ENCODE data around the gene PLCH1. TPM values are rescaled to one million over a fixed set of nuclear protein-coding genes. Genes with fewer than 3 reads are reported as not detected.

Gene PLCH1
- polyA plus RNA-seq, 2 donors: 0.07 to 0.10 TPM

- H3K36me3 ChIP-seq (ENCODE audit: control insufficient read depth in 2 of 2, insufficient read depth in 2 of 2, low read length in 1 of 2): no peaks in the 10 kb centered on the region
- H3K4me1 ChIP-seq (ENCODE audit: control insufficient read depth in 2 of 2, insufficient read depth in 2 of 2, low read length in 1 of 2): no peaks in the 10 kb centered on the region
- no peaks in the 10 kb centered on the region for H3K27me3 ChIP-seq (ENCODE audit: control insufficient read depth in 1 of 2, insufficient read depth in 2 of 2, low read length in 2 of 2)
- WGBS, 2 donors: 55 to 73% methylated on average over 5 of the region's 5 CpGs
- H3K4me3 ChIP-seq (ENCODE audit: low read depth in 1 of 2, low read length in 2 of 2): no peak overlapping the region
- H3K9me3 ChIP-seq (ENCODE audit: control insufficient read depth in 2 of 2, insufficient read depth in 1 of 2, low read depth in 1 of 2, low read length in 1 of 2): no peaks in the 10 kb centered on the region
- peak overlapping the region; percentile 54 to 71 for H3K27ac ChIP-seq (ENCODE audit: low read depth in 2 of 2, low read length in 1 of 2)
These were observed 232.0 kb downstream of the PLCH1 start for GRCh38 chr3:155512867-155513261.

GRCh38 chr3:155512175-155512866 is 232.6 kb downstream of the PLCH1 start:
- Histone ChIP-seq H3K36me3 (ENCODE audit: control insufficient read depth in 2 of 2, insufficient read depth in 2 of 2, low read length in 1 of 2) (no peaks in the 10 kb centered on the region), H3K4me1 (ENCODE audit: control insufficient read depth in 2 of 2, insufficient read depth in 2 of 2, low read length in 1 of 2) (no peaks in the 10 kb centered on the region), H3K27me3 (ENCODE audit: control insufficient read depth in 1 of 2, insufficient read depth in 2 of 2, low read length in 2 of 2) (no peaks in the 10 kb centered on the region), H3K27ac (ENCODE audit: low read depth in 2 of 2, low read length in 1 of 2) (peak overlapping the region; percentile 54 to 71), H3K4me3 (ENCODE audit: low read depth in 1 of 2, low read length in 2 of 2) (no peak overlapping the region), H3K9me3 (ENCODE audit: control insufficient read depth in 2 of 2, insufficient read depth in 1 of 2, low read depth in 1 of 2, low read length in 1 of 2) (no peaks in the 10 kb centered on the region)
- 61 to 71% methylated on average over 8 of the region's 8 CpGs for WGBS, 2 donors

- no peak overlapping the region for H3K4me3 ChIP-seq (ENCODE audit: low read depth in 1 of 2, low read length in 2 of 2)
- no peaks in the 10 kb centered on the region for H3K27me3 ChIP-seq (ENCODE audit: control insufficient read depth in 1 of 2, insufficient read depth in 2 of 2, low read length in 2 of 2)
- H3K4me1 ChIP-seq (ENCODE audit: control insufficient read depth in 2 of 2, insufficient read depth in 2 of 2, low read length in 1 of 2): no peaks in the 10 kb centered on the region
- 61 to 68% methylated on average over 1 of the region's 1 CpG for WGBS, 2 donors
- H3K9me3 ChIP-seq (ENCODE audit: control insufficient read depth in 2 of 2, insufficient read depth in 1 of 2, low read depth in 1 of 2, low read length in 1 of 2): no peaks in the 10 kb centered on the region
- no peak overlapping the region for H3K27ac ChIP-seq (ENCODE audit: low read depth in 2 of 2, low read length in 1 of 2)
- H3K36me3 ChIP-seq (ENCODE audit: control insufficient read depth in 2 of 2, insufficient read depth in 2 of 2, low read length in 1 of 2): no peaks in the 10 kb centered on the region
These were observed 240.2 kb downstream of the PLCH1 start for GRCh38 chr3:155504682-155505081.

GRCh38 chr3:155502630-155503029 is 242.2 kb downstream of the PLCH1 start:
- Histone ChIP-seq H3K4me3 (ENCODE audit: low read depth in 1 of 2, low read length in 2 of 2) (no peak overlapping the region), H3K9me3 (ENCODE audit: control insufficient read depth in 2 of 2, insufficient read depth in 1 of 2, low read depth in 1 of 2, low read length in 1 of 2) (no peaks in the 10 kb centered on the region)
- 87 to 89% methylated on average over 5 of the region's 5 CpGs for WGBS, 2 donors

DNA sequence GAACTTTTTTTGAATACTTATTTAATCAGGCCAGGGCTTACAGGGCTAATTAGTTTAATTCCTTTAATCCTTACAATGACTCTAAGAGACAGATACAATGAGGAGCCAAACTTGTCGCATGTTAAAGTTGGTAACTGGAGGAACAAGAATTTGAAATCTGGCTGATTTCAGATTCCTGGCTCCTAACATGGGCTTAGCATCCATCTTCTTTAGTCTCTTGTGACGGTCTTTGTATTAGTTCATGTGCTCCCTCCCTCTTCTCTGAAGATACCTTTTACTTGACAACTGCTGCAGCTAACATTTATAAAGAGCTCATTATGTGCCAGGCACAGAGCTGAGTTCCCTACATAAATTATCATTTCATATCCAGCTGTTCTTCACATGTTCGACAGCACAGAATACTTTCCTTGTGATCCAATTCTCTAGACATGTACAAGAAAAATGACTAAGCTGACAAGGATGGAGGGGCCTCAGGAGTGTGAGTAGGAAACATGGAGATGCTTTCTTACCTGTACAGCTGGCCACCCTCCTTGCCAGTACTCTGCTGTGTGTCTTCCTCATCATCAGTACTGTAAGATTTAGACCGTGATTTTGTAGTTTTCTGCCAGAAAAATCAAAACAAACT is 244.6 kb downstream of the PLCH1 start:
- Histone ChIP-seq H3K4me1 (ENCODE audit: control insufficient read depth in 2 of 2, insufficient read depth in 2 of 2, low read length in 1 of 2) (no peaks in the 10 kb centered on the region), H3K36me3 (ENCODE audit: control insufficient read depth in 2 of 2, insufficient read depth in 2 of 2, low read length in 1 of 2) (no peaks in the 10 kb centered on the region), H3K27ac (ENCODE audit: low read depth in 2 of 2, low read length in 1 of 2) (no peak overlapping the region), H3K9me3 (ENCODE audit: control insufficient read depth in 2 of 2, insufficient read depth in 1 of 2, low read depth in 1 of 2, low read length in 1 of 2) (no peaks in the 10 kb centered on the region), H3K27me3 (ENCODE audit: control insufficient read depth in 1 of 2, insufficient read depth in 2 of 2, low read length in 2 of 2) (no peaks in the 10 kb centered on the region), H3K4me3 (ENCODE audit: low read depth in 1 of 2, low read length in 2 of 2) (no peak overlapping the region)
- WGBS, 2 donors: 52 to 64% methylated on average over 4 of the region's 4 CpGs

More at GRCh38 chr3:155502630-155503029, 242.2 kb downstream of the PLCH1 start:
- no peak overlapping the region for H3K27ac ChIP-seq (ENCODE audit: low read depth in 2 of 2, low read length in 1 of 2)
- H3K36me3 ChIP-seq (ENCODE audit: control insufficient read depth in 2 of 2, insufficient read depth in 2 of 2, low read length in 1 of 2): no peaks in the 10 kb centered on the region
- no peaks in the 10 kb centered on the region for H3K4me1 ChIP-seq (ENCODE audit: control insufficient read depth in 2 of 2, insufficient read depth in 2 of 2, low read length in 1 of 2)
- H3K27me3 ChIP-seq (ENCODE audit: control insufficient read depth in 1 of 2, insufficient read depth in 2 of 2, low read length in 2 of 2): no peaks in the 10 kb centered on the region

DNA sequence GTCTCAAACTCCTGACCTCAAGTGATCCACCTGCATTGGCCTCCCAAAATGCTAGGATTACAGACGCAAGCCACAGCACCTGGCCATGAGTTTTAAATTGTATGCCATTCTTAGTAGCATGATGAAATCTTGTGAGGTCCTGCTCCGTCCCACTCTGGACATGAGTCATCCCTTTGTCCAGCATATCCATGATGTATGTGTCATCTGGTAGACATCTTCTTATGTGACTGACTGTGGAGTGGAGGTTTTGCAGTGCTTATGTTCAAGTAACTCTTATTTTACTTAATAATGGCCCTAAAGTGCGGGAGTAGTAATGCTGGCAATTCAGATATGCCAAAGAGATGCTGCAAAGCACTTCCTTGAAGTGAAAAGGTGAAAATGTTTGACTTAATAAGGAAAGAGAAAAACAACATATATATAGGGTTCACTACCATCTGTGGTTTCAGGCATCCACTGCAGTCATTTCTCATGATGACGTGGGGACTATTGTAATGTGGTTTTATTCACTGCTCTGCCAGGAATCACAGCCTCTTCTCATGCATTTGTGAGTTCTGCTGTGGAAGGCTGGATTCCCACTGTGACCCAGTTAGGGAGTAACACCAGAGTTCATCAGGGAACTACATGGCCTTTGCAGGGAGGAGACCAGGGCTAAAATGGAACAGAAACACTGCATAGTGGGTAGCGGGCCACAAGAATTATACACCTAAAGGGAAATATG is 246.8 kb downstream of the PLCH1 start:
- 80 to 87% methylated on average over 5 of the region's 5 CpGs for WGBS, 2 donors
- no peak overlapping the region for H3K27ac ChIP-seq (ENCODE audit: low read depth in 2 of 2, low read length in 1 of 2)
- H3K9me3 ChIP-seq (ENCODE audit: control insufficient read depth in 2 of 2, insufficient read depth in 1 of 2, low read depth in 1 of 2, low read length in 1 of 2): no peaks in the 10 kb centered on the region
- H3K36me3 ChIP-seq (ENCODE audit: control insufficient read depth in 2 of 2, insufficient read depth in 2 of 2, low read length in 1 of 2): no peaks in the 10 kb centered on the region
- no peak overlapping the region for H3K4me3 ChIP-seq (ENCODE audit: low read depth in 1 of 2, low read length in 2 of 2)
- no peaks in the 10 kb centered on the region for H3K27me3 ChIP-seq (ENCODE audit: control insufficient read depth in 1 of 2, insufficient read depth in 2 of 2, low read length in 2 of 2)
- no peaks in the 10 kb centered on the region for H3K4me1 ChIP-seq (ENCODE audit: control insufficient read depth in 2 of 2, insufficient read depth in 2 of 2, low read length in 1 of 2)

GRCh38 chr3:155496206-155496605 is 248.7 kb downstream of the PLCH1 start:
- Histone ChIP-seq H3K4me1 (ENCODE audit: control insufficient read depth in 2 of 2, insufficient read depth in 2 of 2, low read length in 1 of 2) (no peaks in the 10 kb centered on the region), H3K36me3 (ENCODE audit: control insufficient read depth in 2 of 2, insufficient read depth in 2 of 2, low read length in 1 of 2) (no peaks in the 10 kb centered on the region), H3K4me3 (ENCODE audit: low read depth in 1 of 2, low read length in 2 of 2) (no peak overlapping the region), H3K27me3 (ENCODE audit: control insufficient read depth in 1 of 2, insufficient read depth in 2 of 2, low read length in 2 of 2) (no peaks in the 10 kb centered on the region), H3K9me3 (ENCODE audit: control insufficient read depth in 2 of 2, insufficient read depth in 1 of 2, low read depth in 1 of 2, low read length in 1 of 2) (no peaks in the 10 kb centered on the region), H3K27ac (ENCODE audit: low read depth in 2 of 2, low read length in 1 of 2) (no peak overlapping the region)

GRCh38 chr3:155495387-155495786 is 249.5 kb downstream of the PLCH1 start:
- Histone ChIP-seq H3K4me1 (ENCODE audit: control insufficient read depth in 2 of 2, insufficient read depth in 2 of 2, low read length in 1 of 2) (no peaks in the 10 kb centered on the region), H3K4me3 (ENCODE audit: low read depth in 1 of 2, low read length in 2 of 2) (no peak overlapping the region), H3K27me3 (ENCODE audit: control insufficient read depth in 1 of 2, insufficient read depth in 2 of 2, low read length in 2 of 2) (no peaks in the 10 kb centered on the region), H3K9me3 (ENCODE audit: control insufficient read depth in 2 of 2, insufficient read depth in 1 of 2, low read depth in 1 of 2, low read length in 1 of 2) (no peaks in the 10 kb centered on the region), H3K36me3 (ENCODE audit: control insufficient read depth in 2 of 2, insufficient read depth in 2 of 2, low read length in 1 of 2) (no peaks in the 10 kb centered on the region), H3K27ac (ENCODE audit: low read depth in 2 of 2, low read length in 1 of 2) (no peak overlapping the region)
- 86 to 92% methylated on average over 4 of the region's 4 CpGs for WGBS, 2 donors

- WGBS, 2 donors: 64 to 72% methylated on average over 5 of the region's 5 CpGs
- H3K27ac ChIP-seq (ENCODE audit: low read depth in 2 of 2, low read length in 1 of 2): no peak overlapping the region
- H3K4me3 ChIP-seq (ENCODE audit: low read depth in 1 of 2, low read length in 2 of 2): no peak overlapping the region
- no peaks in the 10 kb centered on the region for H3K36me3 ChIP-seq (ENCODE audit: control insufficient read depth in 2 of 2, insufficient read depth in 2 of 2, low read length in 1 of 2)
- H3K4me1 ChIP-seq (ENCODE audit: control insufficient read depth in 2 of 2, insufficient read depth in 2 of 2, low read length in 1 of 2): no peaks in the 10 kb centered on the region
- H3K9me3 ChIP-seq (ENCODE audit: control insufficient read depth in 2 of 2, insufficient read depth in 1 of 2, low read depth in 1 of 2, low read length in 1 of 2): no peaks in the 10 kb centered on the region
- no peaks in the 10 kb centered on the region for H3K27me3 ChIP-seq (ENCODE audit: control insufficient read depth in 1 of 2, insufficient read depth in 2 of 2, low read length in 2 of 2)
These were observed 250.5 kb downstream of the PLCH1 start for GRCh38 chr3:155494332-155494731.
